ENCODE data around the gene REEP1. TPM values are rescaled to one million over a fixed set of nuclear protein-coding genes. Genes with fewer than 3 reads are reported as not detected.

Gene REEP1
- total and polyA plus RNA-seq, 8 donors, result 2.9 to 29.9 (median 6.4) TPM; not detected in 1

- Histone ChIP-seq H3K4me3 (peak overlapping the region; percentile 69 to 95 (median 87)), H3K36me3 (peaks cover 0 to 10% (median 0%) of the 10 kb centered on the region in 4 donors), H3K9me3 (no peaks in the 10 kb centered on the region), H3K27ac (peak overlapping the region in 4 of 5 donors; percentile 98 to 100 (median 100)), H3K27me3 (no peaks in the 10 kb centered on the region), H3K4me1 (peaks cover 14 to 76% (median 56%) of the 10 kb centered on the region in 4 donors)
- 62 to 70% (median 69%) methylated on average over 7 of the region's 7 CpGs for WGBS, 5 donors
- DNase-seq, result no peak
- TF ChIP-seq EP300 (IDR thresholded peaks at IDR 0.05), result no peak
- intact Hi-C loops (cut with DNase I; ENCODE audit: low total_unique reads), result no loop called here
Measured at GRCh38 chr2:86193901-86194567, 143.4 kb downstream of the REEP1 start.

DNA sequence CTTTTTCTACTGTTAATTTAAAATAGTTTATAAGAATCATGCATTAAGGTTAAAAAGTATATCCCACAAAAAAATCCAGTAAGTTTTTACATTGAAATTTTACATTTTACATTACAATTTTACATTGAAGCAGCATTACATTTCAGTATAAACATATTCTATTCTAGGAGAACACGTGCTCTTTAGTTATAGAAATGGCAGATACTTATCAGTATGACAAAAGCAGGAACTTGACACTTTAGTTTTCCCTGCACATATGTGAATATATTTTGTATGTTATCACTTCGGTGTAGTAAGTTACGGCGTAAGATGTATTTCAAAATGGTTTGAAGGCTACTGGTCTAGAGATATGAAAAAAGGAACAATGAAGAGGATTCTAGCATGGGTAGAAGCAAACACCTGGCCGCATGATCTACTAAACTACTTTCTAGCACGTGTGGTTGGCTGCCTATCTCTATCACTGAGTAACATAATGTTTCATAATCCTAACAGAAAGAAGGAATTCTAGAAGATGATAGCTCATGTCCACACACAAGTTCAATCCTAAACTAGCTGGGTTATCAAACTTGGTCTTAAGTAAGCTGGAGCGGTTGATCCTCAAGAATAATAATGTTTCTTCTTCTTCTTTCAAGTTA is 147.5 kb downstream of the REEP1 start:
- peaks cover 23 to 97% (median 72%) of the 10 kb centered on the region in 4 donors for H3K4me1 ChIP-seq
- H3K9me3 ChIP-seq, result no peaks in the 10 kb centered on the region
- no peak overlapping the region for H3K27ac ChIP-seq
- WGBS, 5 donors, result 44 to 64% (median 57%) methylated on average over 7 of the region's 7 CpGs
- H3K27me3 ChIP-seq, result no peaks in the 10 kb centered on the region
- intact Hi-C loops (cut with DNase I; ENCODE audit: low total_unique reads), result no loop called here
- no peak overlapping the region for H3K4me3 ChIP-seq
- H3K36me3 ChIP-seq, result peaks cover 0 to 10% (median 0%) of the 10 kb centered on the region in 4 donors
- TF ChIP-seq POLR2AphosphoS5 (IDR thresholded peaks at IDR 0.05) (no peak), EP300 (IDR thresholded peaks at IDR 0.05) (no peak), CTCF (IDR thresholded peaks at IDR 0.05) (no peak), POLR2A (IDR thresholded peaks at IDR 0.05) (no peak)
- no peak for DNase-seq

GRCh38 chr2:86186431-86186830 is 151.0 kb downstream of the REEP1 start:
- intact Hi-C loops (cut with DNase I; ENCODE audit: low total_unique reads), result no loop called here
- Histone ChIP-seq H3K9me3 (no peaks in the 10 kb centered on the region), H3K4me1 (peaks cover 17 to 87% (median 60%) of the 10 kb centered on the region in 4 donors), H3K27ac (peak overlapping the region in 2 of 5 donors; percentile 60 to 74), H3K27me3 (no peaks in the 10 kb centered on the region), H3K4me3 (no peak overlapping the region), H3K36me3 (peaks cover 0 to 10% (median 0%) of the 10 kb centered on the region in 4 donors)
- DNase-seq, result no peak
- no peak for TF ChIP-seq POLR2A (IDR thresholded peaks at IDR 0.05)
- no peak for TF ChIP-seq POLR2AphosphoS5 (IDR thresholded peaks at IDR 0.05)
- TF ChIP-seq CTCF (IDR thresholded peaks at IDR 0.05), result no peak
- no peak for TF ChIP-seq EP300 (IDR thresholded peaks at IDR 0.05)

DNA sequence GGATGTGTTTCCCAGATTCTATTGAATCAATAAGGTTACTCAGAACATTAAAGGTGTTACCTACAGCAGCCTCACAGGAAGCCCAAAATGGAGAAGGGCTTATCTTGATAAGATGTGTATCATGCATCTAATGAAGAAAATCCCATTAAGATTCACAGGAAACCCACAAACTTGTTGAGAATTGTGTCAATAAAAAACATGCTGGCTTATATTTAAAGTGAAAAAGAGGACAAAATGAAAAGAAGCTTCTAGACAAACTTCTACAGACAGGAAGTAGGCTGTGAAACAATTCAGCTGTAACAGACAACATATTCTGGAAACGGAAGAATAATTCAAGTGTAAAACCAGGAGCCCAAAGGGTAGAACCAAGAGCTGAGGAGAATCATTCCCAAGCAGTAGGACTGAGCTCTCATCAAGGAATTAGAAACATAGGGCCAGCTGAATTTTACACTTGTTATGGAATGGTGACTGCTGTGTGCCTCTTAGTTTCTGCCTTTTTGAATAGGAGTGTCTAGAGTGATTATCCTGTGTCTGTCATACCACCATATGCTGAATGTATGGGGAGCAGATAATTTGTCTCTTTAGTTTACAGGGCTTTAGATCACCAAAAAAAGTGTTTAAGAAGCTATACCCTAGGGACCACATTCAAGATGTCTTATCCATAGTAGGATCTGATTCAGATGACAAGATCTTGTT is 151.8 kb downstream of the REEP1 start:
- Histone ChIP-seq H3K4me3 (no peak overlapping the region), H3K4me1 (peaks cover 12 to 79% (median 52%) of the 10 kb centered on the region in 4 donors), H3K9me3 (no peaks in the 10 kb centered on the region), H3K27me3 (no peaks in the 10 kb centered on the region), H3K27ac (peak overlapping the region in 3 of 5 donors; percentile 23 to 74 (median 60)), H3K36me3 (peaks cover 0 to 14% (median 5%) of the 10 kb centered on the region in 4 donors)
- 12 to 40% (median 27%) methylated on average over 1 of the region's 1 CpG for WGBS, 5 donors
- no peak for TF ChIP-seq EP300 (IDR thresholded peaks at IDR 0.05)
- TF ChIP-seq POLR2A (IDR thresholded peaks at IDR 0.05), result no peak
- TF ChIP-seq CTCF (IDR thresholded peaks at IDR 0.05), result no peak
- no peak for TF ChIP-seq POLR2AphosphoS5 (IDR thresholded peaks at IDR 0.05)
- intact Hi-C loops (cut with DNase I; ENCODE audit: low total_unique reads), result no loop called here
- DNase-seq, result no peak
